Chondrocyte (in vitro differentiated cells): Measurements from ENCODE around the gene RFX5. TPM values are rescaled to one million over a fixed set of nuclear protein-coding genes. Genes with fewer than 3 reads are reported as not detected.

Source experiments
- DNase-seq: peaks from one replicate; pipeline ENCODE4 v3.0.0; 2021; ENCODE audit warnings: mixed read lengths, low spot score
- H3K27ac Mint-ChIP-seq: one replicate; pipeline ENCODE4 v1.8.0; 2021; ENCODE audit warnings: mild to moderate bottlenecking, moderate library complexity, mixed read lengths; ENCODE audit not compliant: unreplicated experiment
- H3K27me3 Mint-ChIP-seq: 2 replicates; pipeline ENCODE4 v1.8.0; 2021; ENCODE audit warnings: low read depth, mixed read lengths
- H3K36me3 Mint-ChIP-seq: 2 replicates; pipeline ENCODE4 v1.8.0; 2021; ENCODE audit warnings: low read depth, mixed read lengths
- H3K4me1 Mint-ChIP-seq: 2 replicates; pipeline ENCODE4 v1.8.0; 2021; ENCODE audit warnings: low read depth, mild to moderate bottlenecking, mixed read lengths
- H3K4me3 Mint-ChIP-seq: one replicate; pipeline ENCODE4 v1.8.0; 2021; ENCODE audit warnings: mild to moderate bottlenecking, moderate library complexity, mixed read lengths; ENCODE audit not compliant: unreplicated experiment
- H3K9me3 Mint-ChIP-seq: 2 replicates; pipeline ENCODE4 v1.8.0; 2021; ENCODE audit warnings: low read depth, mixed read lengths
- CTCF ChIP-seq: fragments of 200-600 bp; sonication (generic); IDR thresholded peaks from 2 replicates; pipeline ENCODE4 v1.5.0; 2021; ENCODE audit warnings: antibody characterized with exemption, mild to moderate bottlenecking, moderate library complexity
- total RNA-seq: library from RNA; stranded (reverse); gene quantifications from 3 replicates; pipeline ENCODE4 v1.2.1, GENCODE V29; 2021

The RFX5 gene
- total RNA-seq, 1 donor from 2014 or later = 31.8 TPM

- Mint-ChIP-seq H3K27ac (peak overlapping the region; percentile 97), H3K9me3 (no peaks in the 10 kb centered on the region), H3K4me3 (no peak overlapping the region), H3K27me3 (no peaks in the 10 kb centered on the region), H3K36me3 (peaks cover 23% of the 10 kb centered on the region), H3K4me1 (peaks cover 69% of the 10 kb centered on the region)
- DNase-seq = no peak
- TF ChIP-seq CTCF = no peak
Measured at GRCh38 chr1:151312411-151312810, 34.6 kb downstream of the RFX5 start.

- no peak for TF ChIP-seq CTCF
- Mint-ChIP-seq H3K27me3 (no peaks in the 10 kb centered on the region), H3K4me3 (peak overlapping the region; percentile 3), H3K36me3 (peaks cover 27% of the 10 kb centered on the region), H3K27ac (peak overlapping the region; percentile 97), H3K9me3 (no peaks in the 10 kb centered on the region), H3K4me1 (peaks cover 69% of the 10 kb centered on the region)
- no peak for DNase-seq
Measured at GRCh38 chr1:151311589-151312331, 35.3 kb downstream of the RFX5 start.

GRCh38 chr1:151311011-151311410 is 36.0 kb downstream of the RFX5 start:
- no peak for TF ChIP-seq CTCF
- DNase-seq = no peak
- H3K27ac Mint-ChIP-seq = peak overlapping the region; percentile 97
- H3K9me3 Mint-ChIP-seq = no peaks in the 10 kb centered on the region
- H3K4me3 Mint-ChIP-seq = no peak overlapping the region
- peaks cover 69% of the 10 kb centered on the region for H3K4me1 Mint-ChIP-seq
- H3K36me3 Mint-ChIP-seq = peaks cover 22% of the 10 kb centered on the region
- no peaks in the 10 kb centered on the region for H3K27me3 Mint-ChIP-seq

GRCh38 chr1:151309811-151310323 is 37.2 kb downstream of the RFX5 start:
- Mint-ChIP-seq H3K4me1 (peaks cover 61% of the 10 kb centered on the region), H3K36me3 (peaks cover 26% of the 10 kb centered on the region), H3K27ac (peak overlapping the region; percentile 97), H3K27me3 (no peaks in the 10 kb centered on the region), H3K4me3 (peak overlapping the region; percentile 40), H3K9me3 (no peaks in the 10 kb centered on the region)
- TF ChIP-seq CTCF = no peak
- DNase-seq = no peak

GRCh38 chr1:151294742-151295462 is 52.1 kb downstream of the RFX5 start:
- Mint-ChIP-seq H3K4me1 (no peaks in the 10 kb centered on the region), H3K27me3 (no peaks in the 10 kb centered on the region), H3K9me3 (no peaks in the 10 kb centered on the region), H3K36me3 (peaks cover 31% of the 10 kb centered on the region), H3K27ac (no peak overlapping the region), H3K4me3 (no peak overlapping the region)
- peak; percentile 12 for DNase-seq
- no peak for TF ChIP-seq CTCF
